ENCODE data around the gene PRUNE2.
"Not testable (repeated sequence)": the region's sequence is repeated elsewhere in the genome, so short reads cannot be mapped to it uniquely, and the experiment has no call there.

Gene PRUNE2

GRCh38 chr9:76793784-76794431 is 112.0 kb downstream of the PRUNE2 start:
- no peak for DNase-seq (ENCODE audit: low read depth)

DNA sequence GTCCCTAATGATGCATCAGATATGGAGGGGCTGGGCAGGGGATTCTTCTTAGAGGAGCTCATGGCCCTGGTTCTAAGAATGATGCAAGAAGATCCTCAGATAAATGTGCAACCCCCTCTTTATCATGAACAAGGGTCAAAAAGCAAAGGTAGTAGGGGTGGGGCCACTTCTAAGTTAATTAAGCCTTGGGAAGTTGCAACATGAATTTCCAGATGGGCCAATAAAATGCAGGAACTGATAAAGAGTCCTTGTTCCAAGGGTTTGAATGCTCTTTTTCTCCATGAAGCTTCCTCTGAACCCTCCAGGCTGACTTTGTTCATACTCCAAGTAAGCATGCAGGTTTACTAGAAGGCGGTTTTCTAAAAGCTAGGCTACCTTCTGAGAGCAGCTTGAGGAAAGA is 116.1 kb downstream of the PRUNE2 start:
- no peak for DNase-seq (ENCODE audit: low read depth)

- DNase-seq (ENCODE audit: low read depth): no peak
These were observed 118.2 kb downstream of the PRUNE2 start for GRCh38 chr9:76787677-76788076.

DNA sequence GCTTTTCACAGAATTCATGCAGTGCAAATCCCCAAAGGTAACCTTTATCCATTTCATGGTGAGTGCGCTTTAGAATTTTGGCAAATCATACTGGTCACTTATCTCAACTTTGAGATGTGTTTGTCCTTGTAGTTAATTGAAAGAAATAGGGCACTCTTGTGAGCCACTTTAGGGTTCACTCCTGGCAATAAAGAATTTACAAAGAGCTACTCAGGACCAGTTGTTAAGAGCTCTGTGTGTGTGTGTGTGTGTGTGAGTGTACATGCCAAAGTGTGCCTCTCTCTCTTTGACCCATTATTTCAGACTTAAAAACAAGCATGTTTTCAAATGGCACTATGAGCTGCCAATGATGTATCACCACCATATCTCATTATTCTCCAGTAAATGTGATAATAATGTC is 120.4 kb downstream of the PRUNE2 start:
- no peak for DNase-seq (ENCODE audit: low read depth)

DNA sequence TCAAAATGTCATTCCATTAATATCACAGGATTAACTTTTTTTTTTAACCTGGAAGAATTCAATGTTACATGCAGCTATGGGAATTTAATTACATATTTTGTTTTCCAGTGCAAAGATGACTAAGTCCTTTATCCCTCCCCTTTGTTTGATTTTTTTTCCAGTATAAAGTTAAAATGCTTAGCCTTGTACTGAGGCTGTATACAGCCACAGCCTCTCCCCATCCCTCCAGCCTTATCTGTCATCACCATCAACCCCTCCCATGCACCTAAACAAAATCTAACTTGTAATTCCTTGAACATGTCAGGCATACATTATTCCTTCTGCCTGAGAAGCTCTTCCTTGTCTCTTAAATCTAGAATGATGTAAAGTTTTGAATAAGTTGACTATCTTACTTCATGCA is 121.0 kb downstream of the PRUNE2 start:
- DNase-seq (ENCODE audit: low read depth): no peak

- DNase-seq (ENCODE audit: low read depth): peak; percentile 16
These were observed 133.0 kb downstream of the PRUNE2 start for GRCh38 chr9:76772686-76773445.

DNA sequence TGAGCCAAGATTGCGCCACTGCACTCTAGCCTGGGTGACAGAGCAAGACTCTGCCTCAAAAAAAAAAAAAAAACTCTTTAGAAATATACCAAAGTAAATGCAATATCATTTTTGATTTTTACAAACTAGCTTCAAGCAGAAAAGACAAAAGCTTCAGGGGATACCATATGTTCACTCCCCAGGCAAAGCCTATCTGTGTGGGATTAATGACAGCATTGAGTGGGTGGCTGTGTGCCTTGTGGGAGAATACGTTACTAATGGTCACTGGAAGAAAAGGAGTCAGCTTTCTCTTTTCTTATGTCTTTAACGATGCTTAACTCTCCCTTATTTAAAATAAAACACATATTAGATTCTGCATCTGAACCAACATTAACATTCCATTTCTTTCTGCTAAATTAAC is 139.8 kb downstream of the PRUNE2 start:
- no peak for DNase-seq (ENCODE audit: low read depth)

GRCh38 chr9:76764138-76764537 is 141.8 kb downstream of the PRUNE2 start, which contains the start of gene PCA3:
TSS of gene PCA3 (plus strand) at chr9:76764438.
- DNase-seq (ENCODE audit: low read depth): no peak

DNA sequence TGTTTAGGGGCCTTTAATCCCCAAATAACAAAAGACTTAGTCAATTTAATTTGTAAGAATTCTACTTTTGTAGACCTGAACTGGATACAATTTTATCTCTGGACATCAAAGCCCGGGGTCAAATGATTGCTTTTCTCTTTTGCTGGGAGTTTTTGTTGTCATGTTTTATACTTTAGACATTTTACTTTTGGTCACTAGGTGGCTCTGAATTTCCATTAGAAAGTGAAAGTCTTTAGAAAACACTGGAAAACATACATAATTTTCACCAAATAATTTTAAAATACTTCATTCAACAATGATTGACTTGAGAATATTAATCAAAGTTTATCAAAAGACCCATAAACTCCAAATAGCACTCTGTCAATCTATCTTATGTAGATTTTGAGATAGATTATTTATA is 144.5 kb downstream of the PRUNE2 start:
- DNase-seq (ENCODE audit: low read depth): no peak

GRCh38 chr9:76759732-76760131 is 146.2 kb downstream of the PRUNE2 start:
- DNase-seq (ENCODE audit: low read depth): no peak

DNA sequence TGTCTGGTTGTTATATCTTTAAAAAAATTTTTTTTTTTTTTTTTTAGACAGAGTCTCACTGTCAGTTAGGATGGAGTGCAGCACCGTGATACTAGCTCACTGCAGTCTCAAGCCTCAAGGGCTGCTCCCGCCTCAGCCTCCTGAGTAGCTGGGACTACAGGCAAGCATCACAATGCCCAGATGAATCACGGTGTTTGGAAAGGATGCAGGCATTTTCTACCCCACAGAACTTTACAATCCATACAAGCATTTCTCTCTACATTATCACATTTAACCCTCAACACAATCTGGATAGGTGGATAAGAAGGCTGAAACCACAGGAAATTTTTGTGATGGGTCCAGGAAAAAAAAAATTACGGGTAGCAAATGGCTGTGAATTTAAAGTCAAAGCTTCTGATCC is 147.4 kb downstream of the PRUNE2 start:
- no peak for DNase-seq (ENCODE audit: low read depth)

GRCh38 chr9:76756941-76757673 is 148.8 kb downstream of the PRUNE2 start:
- DNase-seq (ENCODE audit: low read depth): no peak

DNA sequence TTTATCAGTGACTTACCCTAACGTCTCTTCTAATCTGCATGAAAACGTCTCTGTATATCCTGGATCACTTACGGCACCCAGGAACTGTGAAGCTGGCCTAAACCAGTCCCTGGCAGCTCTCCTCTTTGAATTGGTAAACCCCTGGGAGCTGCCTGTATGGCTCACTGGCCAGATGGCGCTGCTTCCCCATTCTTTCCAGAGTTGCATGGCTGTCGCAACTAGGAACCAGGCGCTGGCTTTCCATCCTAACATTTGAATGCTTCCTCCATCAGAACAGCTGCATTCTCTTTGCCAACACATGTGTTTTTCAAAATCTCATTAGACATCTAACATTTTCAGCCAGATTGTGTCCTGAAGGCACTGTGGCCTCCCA is 149.7 kb downstream of the PRUNE2 start:
- DNase-seq (ENCODE audit: low read depth): peak; percentile 65

GRCh38 chr9:76751001-76751400 is 154.9 kb downstream of the PRUNE2 start:
- DNase-seq (ENCODE audit: low read depth): no peak

GRCh38 chr9:76744336-76744735 is 161.6 kb downstream of the PRUNE2 start:
- DNase-seq (ENCODE audit: low read depth): no peak

DNA sequence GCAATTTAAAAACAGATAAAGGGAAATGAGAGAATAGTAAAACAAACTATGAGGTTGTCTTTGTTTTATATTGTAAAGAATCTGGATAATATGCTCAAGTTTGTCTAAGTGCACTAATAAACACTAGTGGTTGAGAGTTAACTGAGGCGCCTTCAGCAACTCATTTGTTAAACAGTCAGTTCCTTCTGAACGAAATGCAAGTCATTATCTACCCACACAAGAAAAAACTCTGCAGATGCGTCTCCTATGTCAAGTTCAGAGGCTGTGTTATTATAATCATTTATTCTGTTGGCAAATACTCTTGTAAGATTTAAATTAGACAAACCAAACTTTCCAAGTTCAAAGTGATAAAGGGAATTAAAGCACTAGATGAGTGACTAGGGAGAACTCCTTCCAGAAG is 162.0 kb downstream of the PRUNE2 start:
- DNase-seq (ENCODE audit: low read depth): no peak

- not testable (repeated sequence) for DNase-seq (ENCODE audit: low read depth)
These were observed 163.0 kb downstream of the PRUNE2 start for GRCh38 chr9:76742890-76743289.

- no peak for DNase-seq (ENCODE audit: low read depth)
These were observed 164.4 kb downstream of the PRUNE2 start for GRCh38 chr9:76741524-76741923.

DNA sequence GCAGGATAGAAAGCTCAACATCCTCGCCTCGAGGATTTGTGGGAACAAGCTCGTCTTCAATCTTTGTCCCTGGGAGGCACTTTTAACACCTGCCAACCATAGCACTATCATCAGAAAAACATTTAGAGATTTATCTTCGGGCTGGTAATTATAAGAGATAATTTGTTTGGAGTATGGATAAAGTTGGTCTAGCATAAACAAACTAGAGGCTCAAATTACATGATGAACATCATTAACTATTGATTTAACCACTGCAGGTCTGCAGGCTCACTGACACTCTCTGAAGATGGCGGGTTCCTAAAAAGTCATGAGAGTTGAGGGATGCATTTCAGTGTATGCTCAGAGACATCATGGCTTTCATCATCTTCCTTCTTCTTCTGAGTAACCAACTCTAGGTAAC is 167.5 kb downstream of the PRUNE2 start:
- DNase-seq (ENCODE audit: low read depth): no peak

DNA sequence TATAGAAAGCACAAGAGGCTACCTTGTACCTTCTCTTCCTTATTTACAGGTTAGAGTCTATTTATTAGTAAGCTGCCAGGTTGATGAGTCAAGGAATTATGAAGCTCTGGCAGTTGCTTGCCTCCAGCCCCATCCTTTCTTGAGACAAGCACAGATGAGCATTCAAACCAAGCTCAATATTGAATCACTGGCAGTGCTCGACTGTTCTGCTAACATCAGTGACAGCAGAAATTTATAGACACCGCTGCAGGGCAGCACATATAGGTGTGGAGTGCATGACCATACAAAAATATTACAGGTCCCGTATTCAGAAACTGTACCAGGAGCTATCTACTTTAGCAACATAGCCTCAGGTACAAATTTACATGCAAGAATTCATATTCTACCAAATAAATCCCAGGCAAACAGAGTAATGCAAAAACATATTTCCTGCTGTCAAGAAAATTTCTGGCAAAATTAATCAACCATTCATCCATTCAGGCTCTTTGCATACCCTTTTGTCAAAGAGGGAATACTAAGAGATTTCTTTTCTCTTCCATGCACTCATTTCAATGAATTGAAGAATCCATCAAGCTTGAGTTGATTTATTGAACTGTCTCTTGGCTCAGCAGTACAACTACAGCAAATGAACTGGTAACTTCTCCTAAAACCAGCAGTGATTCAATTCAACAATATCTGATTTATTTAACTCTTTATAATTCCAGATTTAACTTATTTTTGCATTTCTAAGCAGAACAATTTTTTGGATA is 168.6 kb downstream of the PRUNE2 start:
- no peak for DNase-seq (ENCODE audit: low read depth)

- DNase-seq (ENCODE audit: low read depth): no peak
These were observed 171.2 kb downstream of the PRUNE2 start for GRCh38 chr9:76734716-76735115.

GRCh38 chr9:76733096-76733495 is 172.8 kb downstream of the PRUNE2 start:
- no peak for DNase-seq (ENCODE audit: low read depth)
